NT2/D1 (cell line): ENCODE data around the gene TPGS1.

ENCODE experiments used
- DNase-seq: peaks from one replicate; pipeline ENCODE4 v3.0.0-alpha.2; 2011; ENCODE audit warnings: low read depth, low spot score
- H3K27me3 ChIP-seq: 2 replicates; pipeline ENCODE4 v1.6.0; 2011; ENCODE audit warnings: mild to moderate bottlenecking; ENCODE audit not compliant: insufficient read length, insufficient read depth
- H3K36me3 ChIP-seq: 2 replicates; pipeline ENCODE4 v1.6.1; 2011; ENCODE audit warnings: mild to moderate bottlenecking, low read length, mixed read lengths; ENCODE audit not compliant: insufficient read depth, insufficient read length
- H3K4me1 ChIP-seq: 2 replicates; pipeline ENCODE4 v1.5.1; 2011; ENCODE audit not compliant: insufficient read depth, insufficient read length
- H3K4me3 ChIP-seq: 2 replicates; pipeline ENCODE4 v1.5.1; 2011; ENCODE audit warnings: low read depth; ENCODE audit not compliant: insufficient read length
- H3K9ac ChIP-seq: 2 replicates; pipeline ENCODE4 v1.6.0; 2011; ENCODE audit warnings: low read depth; ENCODE audit not compliant: insufficient read length
- H3K9me3 ChIP-seq: 2 replicates; pipeline ENCODE4 v1.5.1; 2011; ENCODE audit warnings: mild to moderate bottlenecking, low read length; ENCODE audit not compliant: insufficient read depth
- SUZ12 ChIP-seq: IDR thresholded peaks from 2 replicates; pipeline ENCODE4 v1.6.1; 2011; ENCODE audit not compliant: insufficient read length, insufficient read depth; ENCODE audit errors: extremely low read depth
- YY1 ChIP-seq: IDR thresholded peaks from 2 replicates; pipeline ENCODE4 v1.6.1; 2011; ENCODE audit not compliant: insufficient read length, insufficient read depth
- ZNF274 ChIP-seq: IDR thresholded peaks from 2 replicates; pipeline ENCODE4 v1.6.1; 2011; ENCODE audit warnings: mild to moderate bottlenecking, low read depth, low read length

Gene TPGS1

GRCh38 chr19:519449-519865, 12.2 kb downstream of the TPGS1 start:
- no peaks in the 10 kb centered on the region for H3K27me3 ChIP-seq
- DNase-seq, result no peak
- peaks cover 10% of the 10 kb centered on the region for H3K36me3 ChIP-seq
- TF ChIP-seq ZNF274 (no peak), YY1 (no peak), SUZ12 (no peak)
- no peak overlapping the region for H3K4me3 ChIP-seq
- peaks cover 40% of the 10 kb centered on the region for H3K9me3 ChIP-seq
- peaks cover 3% of the 10 kb centered on the region for H3K4me1 ChIP-seq
- H3K9ac ChIP-seq, result no peak overlapping the region

- Histone ChIP-seq H3K27me3 (peaks cover 2% of the 10 kb centered on the region), H3K36me3 (peaks cover 9% of the 10 kb centered on the region), H3K9ac (no peak overlapping the region), H3K9me3 (peaks cover 40% of the 10 kb centered on the region), H3K4me3 (no peak overlapping the region), H3K4me1 (peaks cover 11% of the 10 kb centered on the region)
- TF ChIP-seq YY1 (no peak), ZNF274 (no peak), SUZ12 (no peak)
- no peak for DNase-seq
Observed at GRCh38 chr19:522726-523125, 15.4 kb downstream of the TPGS1 start.

GRCh38 chr19:524062-524674, 16.9 kb downstream of the TPGS1 start:
- peaks cover 9% of the 10 kb centered on the region for H3K36me3 ChIP-seq
- no peak overlapping the region for H3K9ac ChIP-seq
- TF ChIP-seq ZNF274, result no peak
- TF ChIP-seq YY1, result no peak
- TF ChIP-seq SUZ12, result no peak
- peaks cover 2% of the 10 kb centered on the region for H3K27me3 ChIP-seq
- H3K4me1 ChIP-seq, result peaks cover 14% of the 10 kb centered on the region
- no peak overlapping the region for H3K4me3 ChIP-seq
- no peak for DNase-seq
- peaks cover 40% of the 10 kb centered on the region for H3K9me3 ChIP-seq

GRCh38 chr19:525029-525428, 17.7 kb downstream of the TPGS1 start:
- no peak overlapping the region for H3K9ac ChIP-seq
- TF ChIP-seq YY1, result no peak
- no peak for TF ChIP-seq SUZ12
- no peak for TF ChIP-seq ZNF274
- H3K4me3 ChIP-seq, result no peak overlapping the region

GRCh38 chr19:525857-526419, 18.6 kb downstream of the TPGS1 start:
- Histone ChIP-seq H3K4me3 (no peak overlapping the region), H3K9ac (no peak overlapping the region), H3K4me1 (peaks cover 17% of the 10 kb centered on the region), H3K36me3 (peaks cover under 1% of the 10 kb centered on the region), H3K9me3 (peaks cover 23% of the 10 kb centered on the region), H3K27me3 (peaks cover 2% of the 10 kb centered on the region)
- TF ChIP-seq YY1, result no peak
- TF ChIP-seq ZNF274, result no peak
- no peak for TF ChIP-seq SUZ12
- DNase-seq, result no peak

More at GRCh38 chr19:525029-525428, 17.7 kb downstream of the TPGS1 start:
- Histone ChIP-seq H3K36me3 (peaks cover 4% of the 10 kb centered on the region), H3K4me1 (peaks cover 14% of the 10 kb centered on the region), H3K27me3 (peaks cover 2% of the 10 kb centered on the region), H3K9me3 (peaks cover 32% of the 10 kb centered on the region)
- no peak for DNase-seq

- Histone ChIP-seq H3K9me3 (no peaks in the 10 kb centered on the region), H3K36me3 (peaks cover 20% of the 10 kb centered on the region), H3K4me1 (peaks cover 31% of the 10 kb centered on the region), H3K9ac (peak overlapping the region; percentile 92), H3K4me3 (peak overlapping the region; percentile 91), H3K27me3 (peaks cover under 1% of the 10 kb centered on the region)
- no peak for TF ChIP-seq YY1
- no peak for DNase-seq
Observed at GRCh38 chr19:530134-531008, 23.1 kb downstream of the TPGS1 start.
